OCI-LY3 (cell line): ENCODE measurements around the gene TNP1.

Experiments used
- H2AFZ ChIP-seq: fragments of 200-600, 300-600 bp; shearing (Covaris generic); 2 replicates; pipeline ENCODE4 v1.6.0; 2014; ENCODE audit warnings: antibody characterized with exemption, low read depth, low read length
- H3K27ac ChIP-seq: fragments of 200-600, 300-600 bp; sonication (generic); 2 replicates; pipeline ENCODE4 v1.5.1; 2014; ENCODE audit warnings: mild to moderate bottlenecking, low read length, moderate library complexity, mixed read lengths
- H3K27me3 ChIP-seq: fragments of 200-600, 300-600 bp; sonication (generic); 2 replicates; pipeline ENCODE4 v1.6.1; 2014; ENCODE audit warnings: low read depth, low read length, mixed read lengths
- H3K36me3 ChIP-seq: fragments of 200-600, 300-600 bp; sonication (generic); replicated peaks from 2 replicates; pipeline ENCODE3; 2014; ENCODE audit warnings: low read depth, low read length, mixed read lengths
- H3K4me1 ChIP-seq: fragments of 300-600, 200-600 bp; sonication (generic); 2 replicates; pipeline ENCODE4 v1.6.1; 2014; ENCODE audit warnings: low read length, mixed read lengths
- H3K4me2 ChIP-seq: fragments of 200-600, 300-600 bp; sonication (generic); 2 replicates; pipeline ENCODE4 v1.6.1; 2014; ENCODE audit warnings: low read length, mixed read lengths
- H3K4me3 ChIP-seq: fragments of 300-600, 200-600 bp; sonication (generic); 2 replicates; pipeline ENCODE4 v1.5.1; 2014; ENCODE audit warnings: antibody characterized with exemption, mild to moderate bottlenecking, low read length, moderate library complexity
- H3K79me2 ChIP-seq: fragments of 300-600, 200-600 bp; shearing (Covaris generic); 2 replicates; pipeline ENCODE4 v1.6.1; 2014; ENCODE audit warnings: mild to moderate bottlenecking, low read length, mixed read lengths
- H3K9ac ChIP-seq: fragments of 300-600, 200-600 bp; shearing (Covaris generic); 2 replicates; pipeline ENCODE4 v1.6.0; 2014; ENCODE audit warnings: mild to moderate bottlenecking, low read length, moderate library complexity
- H3K9me3 ChIP-seq: fragments of 200-600, 300-600 bp; shearing (Covaris generic); 2 replicates; pipeline ENCODE4 v1.6.1; 2014; ENCODE audit warnings: low read length, mixed read lengths; ENCODE audit not compliant: insufficient read depth
- H4K20me1 ChIP-seq: fragments of 200-600, 300-600 bp; sonication (generic); 2 replicates; pipeline ENCODE4 v1.6.1; 2016; ENCODE audit warnings: low read length, mixed read lengths; ENCODE audit not compliant: insufficient read depth
- CTCF ChIP-seq: fragments of 200-600, 300-600 bp; sonication (generic); IDR thresholded peaks from 2 replicates; pipeline ENCODE4 v1.5.1; 2014; ENCODE audit warnings: antibody characterized with exemption, low read length, low read depth
- EZH2phosphoT487 ChIP-seq: fragments of 200-600 bp; shearing (Covaris generic); IDR thresholded peaks from 2 replicates; pipeline ENCODE4 v1.6.1; 2018; ENCODE audit warnings: antibody characterized with exemption, mixed run types, low read depth

TNP1 gene

GRCh38 chr2:216881411-216881810 is 21.5 kb upstream of the TNP1 start:
- Histone ChIP-seq H3K9me3 (no peaks in the 10 kb centered on the region), H3K9ac (no peak overlapping the region), H4K20me1 (no peaks in the 10 kb centered on the region), H3K27me3 (no peaks in the 10 kb centered on the region), H3K36me3 (no peaks in the 10 kb centered on the region), H2AFZ (no peak overlapping the region), H3K79me2 (no peaks in the 10 kb centered on the region), H3K27ac (no peak overlapping the region), H3K4me3 (no peak overlapping the region), H3K4me2 (no peak overlapping the region), H3K4me1 (no peaks in the 10 kb centered on the region)
- no peak for TF ChIP-seq CTCF

DNA sequence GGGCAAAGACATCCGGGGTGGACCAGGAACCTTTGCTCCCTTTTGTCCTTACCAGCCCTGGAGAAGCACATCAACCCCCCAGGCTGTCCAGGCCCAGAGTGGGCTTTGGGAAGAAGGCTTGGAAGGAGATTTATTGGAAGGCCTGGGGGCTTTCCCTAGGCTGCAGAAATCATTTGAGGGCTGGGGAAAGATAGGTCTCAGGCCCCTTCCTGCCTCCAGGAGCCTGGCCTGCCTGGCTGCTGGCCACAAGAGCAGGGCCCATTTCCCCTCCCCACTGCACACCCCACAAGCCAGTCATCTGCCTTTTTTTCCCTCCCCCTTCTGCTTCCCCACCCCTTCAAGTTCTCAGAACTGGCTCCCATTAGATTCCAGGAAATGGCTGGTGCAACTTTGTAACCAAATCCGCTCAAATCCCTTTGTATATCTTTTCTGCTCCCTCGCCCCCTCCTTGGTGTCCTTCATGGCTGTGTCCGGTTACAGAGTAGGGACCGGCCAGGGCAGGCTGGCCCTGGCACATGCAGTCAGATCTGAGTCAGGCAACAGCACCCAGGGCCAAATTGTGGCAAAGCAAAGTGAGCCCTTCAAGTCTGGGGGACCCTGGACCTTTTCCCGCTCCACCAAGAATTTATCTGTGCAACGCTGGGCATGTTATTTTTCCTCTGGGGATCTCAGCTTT is 20.8 kb upstream of the TNP1 start:
- no peak for TF ChIP-seq CTCF
- H2AFZ ChIP-seq: no peak overlapping the region

DNA sequence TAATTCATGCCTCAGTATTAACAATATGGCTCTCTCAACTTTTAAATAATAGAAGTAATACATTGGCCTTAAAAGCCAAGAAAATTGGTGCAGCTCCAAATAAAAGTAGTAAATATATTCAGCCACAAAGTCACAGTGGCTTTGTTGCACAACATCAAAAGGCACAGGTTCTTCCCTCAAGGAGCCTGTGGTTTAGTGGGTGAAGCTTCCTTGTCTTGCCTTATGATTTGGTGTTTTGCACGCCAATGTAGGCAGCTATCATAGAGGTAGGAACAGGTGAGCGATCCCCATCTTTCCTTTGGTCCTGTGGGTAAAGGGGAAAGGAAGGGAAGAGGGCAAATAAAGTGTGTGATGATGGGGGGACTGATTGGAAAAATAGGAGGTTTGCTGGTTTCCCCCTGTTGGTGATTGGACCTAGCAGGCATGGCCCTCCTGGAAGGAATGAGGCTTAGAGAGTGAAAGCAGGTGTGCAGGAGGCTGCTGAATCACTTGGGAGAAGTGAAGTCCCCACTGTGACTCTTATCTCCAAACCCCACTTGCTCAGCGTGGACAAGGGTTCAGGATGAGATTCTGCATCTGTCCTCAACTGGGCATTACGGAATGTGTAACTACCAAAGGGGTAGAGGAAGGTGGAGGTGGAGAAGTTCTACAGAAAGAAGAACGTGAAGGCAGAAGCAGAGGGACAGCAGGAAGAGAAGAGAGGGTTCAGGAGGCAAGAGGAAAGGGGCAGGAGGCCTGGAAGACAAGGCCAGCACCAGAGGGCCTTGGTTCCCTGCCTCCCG is 20.1 kb upstream of the TNP1 start:
- Histone ChIP-seq H3K4me1 (no peaks in the 10 kb centered on the region), H3K4me3 (no peak overlapping the region), H3K79me2 (no peaks in the 10 kb centered on the region), H3K36me3 (no peaks in the 10 kb centered on the region), H3K27me3 (peaks cover under 1% of the 10 kb centered on the region; the same call in 1 of the 2 replicates), H3K4me2 (no peak overlapping the region), H3K9ac (no peak overlapping the region), H3K9me3 (no peaks in the 10 kb centered on the region), H4K20me1 (no peaks in the 10 kb centered on the region), H3K27ac (no peak overlapping the region), H2AFZ (no peak overlapping the region)
- TF ChIP-seq CTCF (no peak), EZH2phosphoT487 (no peak)

More for the DNA sequence above, 20.8 kb upstream of the TNP1 start:
- H3K4me1 ChIP-seq: no peaks in the 10 kb centered on the region
- H3K9me3 ChIP-seq: no peaks in the 10 kb centered on the region
- no peak overlapping the region for H3K4me3 ChIP-seq
- H3K36me3 ChIP-seq: no peaks in the 10 kb centered on the region
- H3K27me3 ChIP-seq: no peaks in the 10 kb centered on the region
- no peak overlapping the region for H3K27ac ChIP-seq
- no peak overlapping the region for H3K4me2 ChIP-seq
- H3K9ac ChIP-seq: no peak overlapping the region
- no peaks in the 10 kb centered on the region for H3K79me2 ChIP-seq
- no peaks in the 10 kb centered on the region for H4K20me1 ChIP-seq

DNA sequence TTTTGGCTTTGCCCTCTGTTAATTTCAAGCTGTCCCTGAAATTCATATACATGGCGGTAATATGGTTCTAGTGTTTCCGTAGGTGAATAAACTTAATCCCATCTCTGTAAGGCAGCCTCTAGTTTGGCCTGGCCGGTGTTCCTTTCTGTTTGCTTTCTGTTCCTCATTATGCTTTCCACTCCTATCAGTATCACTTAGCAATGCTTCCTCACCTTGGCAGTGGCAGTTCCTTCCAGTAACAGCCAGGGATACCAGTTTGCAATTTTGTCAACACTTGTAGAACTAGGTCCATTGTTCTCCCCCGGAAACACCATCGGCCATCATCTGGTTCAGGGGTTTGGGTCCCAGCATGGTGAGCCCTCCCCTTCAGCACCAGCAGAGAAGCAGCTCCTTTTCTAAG is 18.2 kb upstream of the TNP1 start:
- H3K4me2 ChIP-seq: no peak overlapping the region
- no peak overlapping the region for H3K27ac ChIP-seq
- H3K79me2 ChIP-seq: no peaks in the 10 kb centered on the region
- H3K9me3 ChIP-seq: no peaks in the 10 kb centered on the region
- H3K36me3 ChIP-seq: no peaks in the 10 kb centered on the region
- H4K20me1 ChIP-seq: no peaks in the 10 kb centered on the region
- TF ChIP-seq CTCF: no peak
- no peak for TF ChIP-seq EZH2phosphoT487
- no peak overlapping the region for H2AFZ ChIP-seq
- H3K4me1 ChIP-seq: 0 out of 2 replicates have a peak, but pooled peaks cover 4% of the 10 kb centered on the region
- no peak overlapping the region for H3K4me3 ChIP-seq
- H3K27me3 ChIP-seq: peaks cover 10% of the 10 kb centered on the region; the same call in 1 of the 2 replicates
- no peak overlapping the region for H3K9ac ChIP-seq
